Measurements from ENCODE around the gene OR2F2.

DNA sequence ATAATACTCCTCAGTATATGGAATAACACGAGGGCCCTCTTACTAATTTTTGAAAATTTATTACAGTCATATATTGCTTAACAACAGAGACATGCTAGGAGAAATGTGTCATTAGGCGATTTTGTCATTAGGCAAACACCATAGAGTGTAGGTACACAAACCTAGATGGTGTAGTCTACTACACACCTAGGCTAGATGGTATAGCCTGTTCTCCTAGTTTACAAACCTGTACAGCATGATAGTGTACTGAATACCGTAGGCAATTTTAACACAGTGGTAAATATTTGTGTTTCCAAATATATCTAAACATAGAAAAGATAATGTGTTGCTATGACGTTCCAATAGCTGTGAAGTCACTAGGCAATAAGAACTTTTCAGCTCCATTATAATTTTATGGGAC, 32.4 kb downstream of the OR2F2 start:
- TF ChIP-seq CTCF (IDR thresholded peaks at IDR 0.05; ENCODE audit: low read length) (no peak), EZH2 (optimal IDR thresholded peaks at IDR 0.05; ENCODE audit: low read depth, low read length) (no peak)

All from MM.1S (cell line).